Neural progenitor cell (in vitro differentiated cells): ENCODE results near the gene NRP1. TPM values are rescaled to one million over a fixed set of nuclear protein-coding genes. Genes with fewer than 3 reads are reported as not detected.

Experiments used
- DNase-seq: peaks from one replicate; pipeline ENCODE4 v3.0.0-alpha.2; 2016; ENCODE audit warnings: low spot score
- H2AFZ ChIP-seq: fragments of 200-600 bp; sonication (generic); replicated peaks from 2 replicates; pipeline ENCODE4 v1.6.1; 2016; ENCODE audit warnings: antibody characterized with exemption
- H3F3A ChIP-seq: fragments of 200-600 bp; sonication (generic); 2 replicates; pipeline ENCODE4 v1.6.1; 2016; ENCODE audit warnings: antibody characterized with exemption, low read depth
- H3K27ac ChIP-seq: fragments of 200-600 bp; sonication (generic); 2 replicates; pipeline ENCODE4 v1.5.1; 2016; ENCODE audit warnings: mild to moderate bottlenecking
- H3K27me3 ChIP-seq: fragments of 200-600 bp; sonication (generic); 2 replicates; pipeline ENCODE4 v1.6.1; 2016; ENCODE audit warnings: mild to moderate bottlenecking, moderate library complexity
- H3K36me3 ChIP-seq: fragments of 200-600 bp; sonication (generic); 2 replicates; pipeline ENCODE4 v1.5.1; 2016
- H3K4me1 ChIP-seq: fragments of 200-600 bp; sonication (generic); 2 replicates; pipeline ENCODE4 v1.6.1; 2016; ENCODE audit warnings: mixed run types
- H3K4me2 ChIP-seq: fragments of 200-600 bp; sonication (generic); 2 replicates; pipeline ENCODE4 v1.6.1; 2016
- H3K4me3 ChIP-seq: fragments of 200-600 bp; sonication (generic); 2 replicates; pipeline ENCODE4 v1.5.1; 2016
- H3K79me2 ChIP-seq: fragments of 200-600 bp; sonication (generic); 2 replicates; pipeline ENCODE4 v1.6.1; 2016; ENCODE audit warnings: low read depth
- H3K9ac ChIP-seq: fragments of 200-600 bp; sonication (generic); 2 replicates; pipeline ENCODE4 v1.6.1; 2016
- H3K9me3 ChIP-seq: fragments of 200-600 bp; sonication (generic); 2 replicates; pipeline ENCODE4 v1.5.1; 2016; ENCODE audit warnings: low read depth
- H4K20me1 ChIP-seq: fragments of 200-600 bp; sonication (generic); 2 replicates; pipeline ENCODE4 v1.6.1; 2016; ENCODE audit warnings: low read depth
- H3K27ac Mint-ChIP-seq: 3 replicates; pipeline ENCODE4 v1.8.0; 2021; ENCODE audit warnings: mixed read lengths
- H3K27me3 Mint-ChIP-seq: 2 replicates; pipeline ENCODE4 v1.8.0; 2022; ENCODE audit warnings: low read depth, mild to moderate bottlenecking, inconsistent platforms, moderate library complexity, mixed read lengths; ENCODE audit not compliant: insufficient read depth
- H3K36me3 Mint-ChIP-seq: 3 replicates; pipeline ENCODE4 v1.8.0; 2021; ENCODE audit warnings: mixed read lengths
- H3K4me1 Mint-ChIP-seq: 3 replicates; pipeline ENCODE4 v1.8.0; 2021; ENCODE audit warnings: mixed read lengths
- H3K4me3 Mint-ChIP-seq: 3 replicates; pipeline ENCODE4 v1.8.0; 2021; ENCODE audit warnings: mild to moderate bottlenecking, moderate library complexity, mixed read lengths
- H3K9me3 Mint-ChIP-seq: 3 replicates; pipeline ENCODE4 v1.8.0; 2020; ENCODE audit warnings: mixed read lengths
- CTCF ChIP-seq: fragments of 200-600 bp; sonication (generic); IDR thresholded peaks from 2 replicates; pipeline ENCODE4 v1.5.1; 2017; ENCODE audit warnings: antibody characterized with exemption, mild to moderate bottlenecking
- EZH2 ChIP-seq: fragments of 200-600 bp; sonication (generic); IDR thresholded peaks from 2 replicates; pipeline ENCODE4 v1.6.1; 2017; ENCODE audit warnings: antibody characterized with exemption, mild to moderate bottlenecking, moderate library complexity
- EZH2phosphoT487 ChIP-seq: fragments of 200-600 bp; sonication (generic); IDR thresholded peaks from 2 replicates; pipeline ENCODE4 v1.6.1; 2017; ENCODE audit warnings: antibody characterized with exemption
- total RNA-seq: library from RNA; depleted of rRNA; stranded (reverse); fragments of >200 nt; gene quantifications from 2 replicates; pipeline ENCODE4 v1.2.3, GENCODE V29; 2015; ENCODE audit warnings: low replicate concordance

Gene NRP1
- total RNA-seq, 1 donor from 2014 or later = 1.9 TPM

- Histone ChIP-seq H3K9me3 (no peaks in the 10 kb centered on the region), H3K9ac (no peak overlapping the region), H3K4me2 (no peak overlapping the region), H3K4me1 (no peaks in the 10 kb centered on the region), H3K27ac (no peak overlapping the region), H3K27me3 (no peaks in the 10 kb centered on the region), H4K20me1 (no peaks in the 10 kb centered on the region), H3K4me3 (no peak overlapping the region), H3K79me2 (no peaks in the 10 kb centered on the region), H3F3A (no peaks in the 10 kb centered on the region), H2AFZ (no peak overlapping the region), H3K36me3 (no peaks in the 10 kb centered on the region)
- peaks cover 12% of the 10 kb centered on the region for H3K4me1 Mint-ChIP-seq
- H3K27ac Mint-ChIP-seq = no peak overlapping the region
- TF ChIP-seq EZH2phosphoT487 = no peak
- no peak for TF ChIP-seq EZH2
- no peak for TF ChIP-seq CTCF
- DNase-seq = no peak
- H3K27me3 Mint-ChIP-seq = peaks cover 2% of the 10 kb centered on the region
- H3K36me3 Mint-ChIP-seq = peaks cover 42% of the 10 kb centered on the region
- no peak overlapping the region for H3K4me3 Mint-ChIP-seq
- no peaks in the 10 kb centered on the region for H3K9me3 Mint-ChIP-seq
Observed at GRCh38 chr10:33201056-33201780, 133.2 kb downstream of the NRP1 start.

GRCh38 chr10:33199731-33200232 is 134.7 kb downstream of the NRP1 start:
- H3K4me2 ChIP-seq = no peak overlapping the region
- H3K27me3 ChIP-seq = no peaks in the 10 kb centered on the region
- H3K9me3 Mint-ChIP-seq = no peaks in the 10 kb centered on the region
- H3K4me3 ChIP-seq = no peak overlapping the region
- no peak overlapping the region for H2AFZ ChIP-seq
- H3K9me3 ChIP-seq = no peaks in the 10 kb centered on the region
- H3K36me3 Mint-ChIP-seq = peaks cover 40% of the 10 kb centered on the region
- no peaks in the 10 kb centered on the region for H3F3A ChIP-seq
- peaks cover 2% of the 10 kb centered on the region for H3K27me3 Mint-ChIP-seq
- no peak overlapping the region for H3K9ac ChIP-seq
- no peaks in the 10 kb centered on the region for H4K20me1 ChIP-seq
- TF ChIP-seq EZH2phosphoT487 = no peak
- TF ChIP-seq EZH2 = no peak
- TF ChIP-seq CTCF = no peak
- no peak overlapping the region for H3K27ac Mint-ChIP-seq
- H3K79me2 ChIP-seq = no peaks in the 10 kb centered on the region
- no peaks in the 10 kb centered on the region for H3K4me1 ChIP-seq
- H3K36me3 ChIP-seq = no peaks in the 10 kb centered on the region
- DNase-seq = no peak
- H3K27ac ChIP-seq = no peak overlapping the region
- H3K4me3 Mint-ChIP-seq = no peak overlapping the region
- peaks cover 12% of the 10 kb centered on the region for H3K4me1 Mint-ChIP-seq

GRCh38 chr10:33198610-33199009 is 135.9 kb downstream of the NRP1 start:
- Histone ChIP-seq H3K9ac (no peak overlapping the region), H3K27ac (no peak overlapping the region), H3K4me2 (no peak overlapping the region), H3K36me3 (no peaks in the 10 kb centered on the region), H3K9me3 (no peaks in the 10 kb centered on the region), H3K27me3 (no peaks in the 10 kb centered on the region), H2AFZ (no peak overlapping the region), H3K4me3 (no peak overlapping the region), H3F3A (no peaks in the 10 kb centered on the region), H3K4me1 (no peaks in the 10 kb centered on the region), H3K79me2 (no peaks in the 10 kb centered on the region), H4K20me1 (no peaks in the 10 kb centered on the region)
- peaks cover 16% of the 10 kb centered on the region for H3K4me1 Mint-ChIP-seq
- no peak for TF ChIP-seq EZH2
- H3K4me3 Mint-ChIP-seq = peak overlapping the region; percentile 8
- no peak for DNase-seq
- H3K9me3 Mint-ChIP-seq = no peaks in the 10 kb centered on the region
- peaks cover 34% of the 10 kb centered on the region for H3K36me3 Mint-ChIP-seq
- peaks cover 2% of the 10 kb centered on the region for H3K27me3 Mint-ChIP-seq
- H3K27ac Mint-ChIP-seq = no peak overlapping the region
